Hypothalamus (tissue), 51 donors: ENCODE results near the gene ASIC5.
A peak's percentile ranks its signal among the peaks of the same experiment; 100 is the strongest.
"Not testable (repeated sequence)": the region's sequence is repeated elsewhere in the genome, so short reads cannot be mapped to it uniquely, and the experiment has no call there.

Experiments used
- DNase-seq, 51 donors: peaks; one replicate each; lab custom pipeline; 2025; lab: John Stamatoyannopoulos, UW

ASIC5 gene

DNA sequence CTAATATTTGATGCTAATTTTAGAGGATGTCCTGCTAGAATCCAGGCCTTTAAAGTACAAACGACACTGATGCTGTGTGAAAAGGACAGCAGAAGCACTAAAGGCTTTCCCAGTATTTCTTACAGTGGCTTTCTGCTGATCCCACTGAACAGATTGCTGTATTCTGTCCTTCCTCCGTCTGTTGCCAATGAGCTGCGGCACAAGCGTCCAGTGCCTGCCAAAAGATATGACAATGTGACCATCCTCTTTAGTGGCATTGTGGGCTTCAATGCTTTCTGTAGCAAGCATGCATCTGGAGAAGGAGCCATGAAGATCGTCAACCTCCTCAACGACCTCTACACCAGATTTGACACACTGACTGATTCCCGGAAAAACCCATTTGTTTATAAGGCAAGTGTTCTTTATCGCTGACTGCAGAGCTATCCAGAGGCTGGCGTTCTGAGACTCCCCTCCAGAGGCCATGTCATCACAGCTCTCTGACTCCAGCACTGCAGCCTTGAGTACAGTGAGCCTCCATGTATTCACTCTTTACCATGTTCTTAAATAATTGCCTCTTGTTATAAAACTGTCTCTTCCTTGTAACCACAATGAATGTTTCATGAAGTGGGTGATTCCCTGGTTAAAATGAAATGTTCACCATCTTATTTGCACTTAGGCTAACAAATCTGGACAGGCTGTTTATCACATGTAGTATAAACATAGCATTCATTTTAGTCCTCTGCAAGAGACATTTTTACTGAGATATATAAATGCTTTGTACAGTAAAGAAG, 63.7 kb downstream of the ASIC5 start:
- DNase-seq: peak in 4 of 51 donors; percentile 2 to 16 (median 12)

DNA sequence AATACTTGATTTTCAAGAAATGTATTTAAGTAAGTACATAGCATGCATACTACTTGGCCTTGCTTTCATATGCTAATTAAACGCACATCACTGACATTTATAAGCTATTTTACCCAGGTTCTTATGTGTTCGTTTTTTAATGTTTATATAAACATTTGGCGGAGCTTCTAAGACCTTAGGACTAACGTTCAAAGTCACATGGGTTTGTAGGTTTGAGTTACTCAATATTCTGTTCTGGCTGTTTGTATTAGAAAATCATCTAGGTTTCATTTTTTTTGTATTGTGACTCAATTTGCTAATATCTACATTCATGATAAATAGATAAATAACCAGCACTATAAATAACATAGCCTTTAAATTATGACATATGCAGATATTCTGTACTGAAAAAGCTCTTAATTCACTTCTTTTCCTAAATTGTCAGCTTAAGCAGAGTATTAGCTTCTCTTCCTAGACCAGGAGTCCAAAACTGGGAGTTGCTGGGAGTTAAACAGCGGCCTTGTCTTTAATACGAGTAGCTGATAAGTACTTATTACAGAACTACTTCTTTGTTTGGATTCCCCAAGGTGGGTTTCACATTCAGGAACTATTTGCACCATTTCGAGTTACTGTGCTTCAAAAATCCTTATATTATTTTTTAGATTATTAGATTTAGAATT, 65.3 kb downstream of the ASIC5 start:
- no peak for DNase-seq

DNA sequence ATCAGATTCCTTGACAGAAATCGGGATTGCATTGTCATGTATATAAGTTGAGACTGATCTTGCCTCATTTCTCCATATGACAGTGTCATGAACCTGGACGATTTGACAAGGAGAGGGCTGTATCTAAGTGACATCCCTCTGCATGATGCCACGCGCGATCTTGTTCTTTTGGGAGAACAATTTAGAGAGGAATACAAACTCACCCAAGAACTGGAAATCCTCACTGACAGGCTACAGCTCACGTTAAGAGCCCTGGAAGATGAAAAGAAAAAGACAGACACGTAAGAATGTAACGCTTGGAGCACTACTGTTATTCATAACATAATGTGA, 66.3 kb downstream of the ASIC5 start:
- no peak for DNase-seq

DNA sequence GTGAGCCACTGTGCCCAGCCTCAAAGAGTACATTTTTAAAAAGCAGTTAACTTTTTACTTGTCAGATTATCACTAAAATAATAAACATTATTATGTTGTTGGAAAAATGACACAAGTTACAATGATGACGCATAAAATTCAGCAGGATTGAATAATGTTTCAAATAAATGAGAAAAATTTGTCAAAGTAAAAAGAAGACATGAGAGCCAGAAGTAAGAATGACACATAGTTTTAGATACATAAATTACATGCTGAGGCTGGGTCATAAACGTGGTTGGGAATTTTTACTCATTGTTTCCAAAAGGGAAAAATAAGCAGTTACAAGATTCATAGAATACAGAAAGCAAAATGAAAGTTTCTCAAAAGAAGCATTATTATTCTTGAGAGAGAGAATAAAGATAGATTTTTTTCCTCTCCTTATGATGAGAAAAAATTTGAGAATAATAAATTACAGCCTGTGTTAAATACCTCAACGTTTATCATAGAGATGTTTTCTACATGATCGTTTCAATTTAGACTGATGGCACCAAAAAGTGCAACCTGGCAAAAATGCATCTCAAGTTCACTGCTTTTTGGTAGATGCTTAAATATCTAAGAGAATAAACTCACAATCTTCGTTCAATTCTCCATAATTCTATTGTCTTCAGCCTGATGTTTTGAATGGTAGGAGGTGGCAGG, 66.8 kb downstream of the ASIC5 start:
- DNase-seq: no peak

DNA sequence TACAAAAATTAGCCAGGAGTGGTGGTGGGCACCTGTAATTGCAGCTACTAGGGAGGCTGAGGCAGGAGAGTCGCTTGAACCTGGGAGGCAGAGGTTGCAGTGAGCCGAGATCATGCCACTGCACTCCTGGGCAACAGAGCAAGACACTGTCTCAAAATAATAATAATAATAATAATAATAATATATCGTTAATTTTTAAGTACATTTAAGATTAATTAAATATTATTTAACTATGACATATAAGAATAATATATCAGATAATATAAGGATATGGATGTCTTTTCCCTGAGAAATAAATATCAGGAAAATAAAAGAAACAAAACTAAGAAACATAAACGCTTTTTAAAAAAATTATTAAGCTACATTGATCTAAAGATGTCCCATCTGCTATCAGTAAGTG, 68.5 kb downstream of the ASIC5 start:
- DNase-seq: not testable (repeated sequence)

DNA sequence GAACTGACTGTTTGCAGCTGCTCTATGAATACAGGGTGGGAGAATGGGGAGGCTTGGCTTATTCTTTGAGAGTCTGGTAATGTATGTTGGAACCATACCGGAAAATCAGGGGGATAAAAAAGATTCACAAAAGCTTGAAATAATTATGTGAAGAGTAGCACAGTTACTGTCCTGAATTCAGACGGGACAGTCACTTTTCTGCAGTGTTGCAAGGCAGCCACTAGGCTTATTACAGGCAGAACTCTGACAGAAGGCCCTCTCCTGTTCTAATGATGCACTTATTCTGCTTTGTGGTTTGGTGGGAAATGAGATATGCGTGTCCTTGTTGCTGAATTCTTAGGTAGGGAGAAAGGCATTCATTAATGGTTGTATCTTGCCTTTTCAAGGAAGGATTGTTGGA, 70.1 kb downstream of the ASIC5 start:
- peak in 1 of 51 donors; percentile 14 for DNase-seq

DNA sequence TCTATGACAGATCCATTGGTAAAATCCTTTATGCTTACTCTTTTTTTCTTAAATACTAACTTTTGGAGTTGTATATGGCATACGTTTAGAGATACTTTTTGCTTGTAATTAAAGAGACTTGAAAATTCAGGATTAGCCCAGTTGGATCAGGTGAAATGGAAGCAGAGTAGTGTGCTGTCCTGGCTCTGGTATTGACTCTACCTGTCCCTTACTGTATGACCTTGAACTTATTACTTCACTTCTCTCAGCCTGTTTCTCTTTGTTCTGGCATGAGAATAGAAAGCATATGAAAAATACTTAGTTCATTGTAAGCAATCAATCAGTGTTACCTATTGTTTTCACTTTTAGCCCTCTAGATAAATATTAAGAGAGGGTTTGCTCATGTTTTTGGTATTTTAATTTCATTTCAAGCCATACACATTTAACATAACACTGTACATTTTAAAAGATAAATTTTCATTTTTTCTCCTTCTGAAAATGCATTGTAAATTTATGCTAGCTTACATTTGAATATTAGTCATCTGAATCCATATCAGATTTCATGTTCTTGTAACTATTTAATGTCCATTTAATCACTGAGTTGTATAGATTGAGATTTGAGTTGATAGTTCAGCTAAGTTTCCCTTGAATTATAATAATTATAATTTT, 71.4 kb downstream of the ASIC5 start:
- DNase-seq: no peak

DNA sequence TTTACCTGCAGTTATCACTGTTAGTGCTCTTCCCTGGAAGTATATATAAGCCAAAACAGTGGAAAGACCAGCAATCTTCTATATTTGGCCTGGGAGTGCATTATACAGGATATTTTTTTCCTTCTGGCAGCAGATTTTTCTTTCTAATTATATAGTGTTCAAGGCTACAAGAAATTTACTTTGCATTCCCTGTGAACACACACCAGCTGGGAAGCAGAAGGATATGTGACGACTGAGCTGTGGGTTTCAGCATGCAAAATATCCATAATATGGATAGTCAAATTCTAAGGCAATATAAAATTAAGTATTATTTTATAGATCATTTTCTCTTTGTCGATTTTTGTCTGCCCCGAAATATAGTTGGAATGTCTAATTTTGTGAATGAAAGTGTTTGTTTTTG, 76.1 kb downstream of the ASIC5 start:
- DNase-seq: no peak

DNA sequence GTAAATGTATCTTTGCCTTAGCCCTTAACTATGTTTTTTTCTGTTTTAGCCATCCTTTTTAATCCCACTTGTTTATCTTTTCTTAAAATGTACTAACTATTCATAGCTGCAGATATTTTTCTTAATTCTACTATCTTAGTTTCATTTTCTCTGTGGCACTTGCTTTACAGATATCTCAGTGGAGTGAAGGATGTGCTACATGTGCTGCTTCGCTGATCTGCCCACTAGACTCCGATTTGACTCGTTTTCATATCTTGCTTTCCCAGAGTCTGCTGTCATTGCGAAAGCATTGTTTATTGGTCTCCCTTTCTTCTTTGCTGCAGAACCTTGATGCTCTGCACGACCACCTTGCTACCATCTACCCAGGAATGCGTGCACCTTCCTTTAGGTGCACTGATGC, 76.7 kb downstream of the ASIC5 start:
- no peak for DNase-seq

DNA sequence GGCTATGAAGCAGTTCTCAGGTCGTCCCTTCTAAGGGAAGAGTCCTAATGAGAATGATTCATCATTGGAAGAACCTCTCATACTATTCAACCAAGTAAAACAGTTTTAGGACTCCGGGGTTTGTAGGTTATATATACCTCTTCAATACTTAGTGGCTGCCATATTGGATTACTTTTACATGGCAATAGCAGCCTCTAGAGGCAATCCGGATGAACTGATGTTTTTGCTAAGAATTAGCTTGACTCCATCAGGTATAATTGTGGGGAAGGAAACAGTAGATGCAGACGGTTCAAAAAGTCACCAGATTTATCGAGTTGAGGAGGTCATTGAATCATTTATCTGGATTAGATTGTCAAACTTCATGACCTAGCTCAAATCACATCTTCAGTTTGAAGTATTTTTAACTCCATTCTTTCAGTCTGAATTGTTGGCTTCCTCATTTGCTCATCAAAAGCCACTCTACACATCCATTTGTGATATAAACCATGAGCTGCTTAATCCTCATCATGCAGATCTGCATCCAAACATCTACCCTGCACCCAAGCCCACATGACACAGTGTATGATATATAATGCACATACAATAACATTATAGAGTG, 78.9 kb downstream of the ASIC5 start:
- peak in 3 of 51 donors; percentile 1 to 29 (median 10) for DNase-seq

DNA sequence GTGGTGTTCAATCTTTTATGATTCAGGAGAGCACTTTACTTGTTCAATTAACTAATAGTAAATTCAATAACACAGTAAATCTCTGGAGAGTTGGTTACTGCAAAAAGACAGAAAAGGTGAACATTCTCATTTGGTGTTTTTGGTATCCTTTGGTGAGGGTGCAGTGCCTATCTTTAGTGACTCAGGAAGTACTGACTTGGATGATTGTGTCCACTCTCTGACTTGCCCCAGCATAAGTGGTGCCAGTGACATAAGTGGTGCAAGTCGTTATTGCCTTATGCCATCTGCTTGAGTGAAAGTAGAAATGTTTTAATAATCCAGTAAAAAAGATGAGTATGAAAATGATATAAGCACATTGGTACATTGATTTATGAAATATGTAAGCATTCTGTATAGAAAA, 80.2 kb downstream of the ASIC5 start:
- DNase-seq: no peak

DNA sequence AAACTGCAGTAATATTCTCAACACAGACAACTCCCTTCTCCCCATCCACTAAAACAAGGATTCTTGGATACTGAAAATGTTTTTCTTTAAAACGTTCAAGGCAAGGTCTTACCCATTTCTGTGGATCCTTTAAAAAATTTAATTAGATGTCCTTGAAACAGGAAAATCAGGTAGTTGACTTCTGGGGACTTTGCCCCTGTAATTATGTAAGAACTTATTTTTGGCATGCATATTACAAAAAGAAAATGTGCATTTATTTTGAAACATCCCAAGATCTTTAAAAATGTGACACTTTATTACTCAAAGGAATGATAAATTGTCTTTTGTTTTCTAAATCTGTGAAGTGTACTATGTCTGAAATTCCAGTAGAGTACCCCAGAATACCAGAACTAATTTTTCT, 81.4 kb downstream of the ASIC5 start:
- no peak for DNase-seq

DNA sequence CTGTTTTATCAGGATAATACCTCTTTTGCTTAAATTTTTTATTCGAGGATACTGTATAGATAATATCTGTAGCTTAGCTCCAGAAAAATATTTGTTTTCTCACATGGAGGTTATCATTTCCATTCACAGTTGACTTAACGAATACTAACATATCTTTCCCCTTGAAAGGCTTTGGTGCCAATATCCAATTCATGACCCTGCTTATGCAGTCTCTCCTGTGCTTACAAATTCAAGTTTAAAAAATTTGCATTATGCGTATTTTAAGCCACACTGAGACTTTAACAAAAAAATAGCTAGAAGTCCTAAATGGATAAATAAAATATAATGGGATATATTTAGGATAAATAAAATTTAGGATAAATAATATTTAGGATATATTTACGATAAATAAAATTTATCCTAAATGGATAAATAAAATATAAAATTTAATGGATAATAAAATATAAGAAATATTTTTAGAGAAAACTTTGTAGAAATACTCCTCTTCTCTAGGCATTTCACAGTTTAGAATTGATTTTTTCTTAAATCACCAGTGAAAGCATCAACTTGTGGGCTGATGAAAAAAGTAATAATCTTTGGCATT, 84.7 kb downstream of the ASIC5 start:
- no peak for DNase-seq

DNA sequence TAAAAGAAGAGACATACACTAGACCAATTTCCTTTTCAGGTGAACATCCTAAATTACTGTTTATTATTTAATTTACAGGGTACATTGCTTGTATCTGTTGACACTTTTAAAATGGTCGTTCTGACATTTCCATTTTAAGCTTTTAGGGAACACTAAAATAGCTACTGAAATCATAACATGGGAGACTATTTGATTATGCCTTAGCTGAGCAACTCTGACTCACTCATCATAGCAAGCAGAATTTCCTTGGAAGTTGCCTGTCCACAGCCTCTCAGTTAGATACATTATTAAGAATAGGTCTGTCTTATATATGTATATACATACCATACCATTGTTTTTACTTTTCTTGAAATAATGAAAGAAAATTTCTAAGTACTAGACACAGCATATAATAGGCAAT, 85.3 kb downstream of the ASIC5 start:
- no peak for DNase-seq
